ENCODE measurements around the gene RNF208.

Gene RNF208

GRCh38 chr9:137211532-137211931 is 10.5 kb downstream of the RNF208 start:
- no peak for DNase-seq

DNA sequence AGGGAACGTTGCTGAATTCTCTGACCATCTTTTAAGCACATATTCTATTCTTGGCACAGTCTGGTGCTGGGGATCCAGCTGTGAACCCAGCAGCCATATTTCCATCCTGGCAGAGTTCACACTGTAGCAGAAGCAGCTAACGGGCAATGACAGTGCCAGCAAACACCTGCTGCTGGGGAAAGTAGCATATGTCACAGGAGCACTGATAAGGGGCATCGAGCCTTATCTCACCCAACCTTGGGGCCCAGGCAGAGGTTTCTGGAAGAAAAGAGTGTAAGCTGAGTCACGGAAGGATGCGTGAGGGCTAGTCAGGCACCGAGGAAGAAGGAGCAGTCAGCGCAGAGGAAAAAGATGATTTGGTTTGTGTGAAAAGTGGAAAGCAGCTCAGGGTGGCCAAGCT is 15.4 kb downstream of the RNF208 start:
- no peak for DNase-seq

DNA sequence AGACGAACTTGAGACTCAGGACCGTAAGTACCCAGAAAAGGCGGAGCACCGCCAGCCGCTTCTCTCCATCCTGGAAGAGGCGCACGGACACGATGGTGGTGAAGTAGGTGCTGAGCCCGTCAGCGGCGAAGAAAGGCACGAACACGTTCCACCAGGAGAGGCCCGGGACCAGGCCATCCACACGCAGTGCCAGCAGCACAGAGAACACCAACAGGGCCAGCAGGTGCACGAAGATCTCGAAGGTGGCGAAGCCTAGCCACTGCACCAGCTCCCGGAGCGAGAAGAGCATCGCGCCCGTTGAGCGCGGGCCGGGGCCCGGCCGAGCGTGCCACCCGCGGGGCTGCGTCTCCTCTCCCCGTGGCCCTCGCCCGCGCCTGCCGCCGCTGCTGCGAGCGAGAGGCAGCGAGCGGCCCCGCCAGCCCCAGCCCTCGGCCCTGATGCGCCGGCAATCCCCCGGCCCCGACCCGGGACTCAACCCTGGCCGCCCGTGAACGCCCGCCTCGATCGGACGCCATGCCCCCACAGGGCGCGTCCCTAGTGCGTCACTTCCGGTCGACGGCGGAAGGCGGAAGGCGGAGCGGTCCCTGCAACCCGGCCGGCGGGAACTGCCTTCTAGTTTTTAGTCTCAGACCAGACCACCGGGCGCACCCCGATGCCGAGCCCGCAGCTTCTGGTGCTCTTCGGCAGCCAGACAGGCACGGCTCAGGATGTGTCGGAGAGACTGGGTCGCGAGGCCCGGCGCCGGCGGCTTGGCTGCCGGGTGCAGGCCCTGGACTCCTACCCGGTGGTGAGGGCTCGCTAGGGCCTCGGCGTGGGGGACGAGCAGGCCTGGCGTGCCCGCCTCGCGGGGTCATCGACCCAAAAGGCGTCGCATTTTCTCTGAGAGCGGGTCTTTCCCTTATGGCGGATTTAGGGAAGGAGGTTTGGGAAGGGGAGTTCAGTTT is 16.6 kb downstream of the RNF208 start, which contains the start of the genes NDOR1 and TMEM203:
Gene NDOR1, plus strand, starts transcription at position 575 of the 944 bp plus-strand sequence. Its CDS starts 78 bp downstream, at position 653.
Gene TMEM203, minus strand, starts transcription at position 523 of the 944 bp plus-strand sequence. Its CDS starts 234 bp downstream, at position 289.
- peak; percentile 89 for DNase-seq

GRCh38 chr9:137204731-137205125 is 17.3 kb downstream of the RNF208 start:
- no peak for DNase-seq

DNA sequence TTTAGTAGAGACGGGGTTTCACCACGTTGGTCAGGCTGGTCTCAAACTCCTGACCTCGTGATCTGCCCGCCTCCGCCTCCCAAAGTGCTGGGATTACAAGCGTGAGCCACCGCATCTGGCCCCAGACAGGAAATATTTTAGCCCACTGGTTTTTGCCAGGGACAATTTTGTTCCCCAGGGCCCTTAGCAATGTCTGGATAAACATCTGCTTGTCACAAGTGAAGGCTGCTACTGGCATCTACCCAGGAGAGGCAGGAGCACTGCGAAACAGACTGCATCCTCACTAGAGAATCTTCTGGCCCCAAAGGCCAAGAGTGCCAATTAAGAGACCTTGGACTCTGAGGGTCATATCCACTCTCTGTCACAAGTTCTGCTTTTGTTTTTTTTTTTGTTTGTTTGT is 19.1 kb downstream of the RNF208 start:
- DNase-seq = no peak

DNA sequence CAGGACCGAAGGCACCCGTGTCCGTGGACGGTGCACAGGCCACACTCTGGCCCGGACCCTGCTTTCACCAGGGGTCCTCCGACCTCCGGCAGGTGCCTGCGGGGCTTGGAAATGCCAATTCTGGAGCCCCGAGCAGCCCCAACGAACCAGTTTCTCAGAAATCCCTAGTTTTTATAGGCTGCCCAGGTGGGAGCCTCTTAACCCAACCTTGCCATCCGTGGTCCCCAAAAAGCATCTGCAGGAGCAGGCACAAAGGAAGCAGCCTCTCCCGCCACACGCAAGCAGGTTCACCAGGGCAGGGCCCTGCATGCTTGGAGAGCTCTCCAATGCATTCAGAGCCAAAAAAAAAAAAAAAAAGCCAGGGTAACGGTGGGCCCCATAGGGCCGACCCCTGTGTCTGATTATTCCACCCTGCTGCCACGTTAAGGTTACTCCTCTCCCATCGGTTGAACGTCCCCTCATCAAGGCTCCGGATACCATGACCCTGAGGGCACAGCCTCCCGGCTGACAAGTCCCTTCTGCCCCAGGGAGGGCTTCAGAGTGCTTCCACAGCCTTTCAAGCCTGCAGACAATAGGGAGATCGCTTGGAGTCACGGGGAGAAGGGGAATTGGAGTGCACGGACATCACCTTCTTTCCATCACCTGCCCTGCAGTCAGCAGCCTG is 20.7 kb downstream of the RNF208 start:
- no peak for DNase-seq

- peak; percentile 95 for DNase-seq
Measured at GRCh38 chr9:137200311-137201204, 21.5 kb downstream of the RNF208 start, which contains the start of gene TPRN. Gene TPRN (minus strand): TSS chr9:137200741. CDS start chr9:137200711, 30 bp downstream.

DNA sequence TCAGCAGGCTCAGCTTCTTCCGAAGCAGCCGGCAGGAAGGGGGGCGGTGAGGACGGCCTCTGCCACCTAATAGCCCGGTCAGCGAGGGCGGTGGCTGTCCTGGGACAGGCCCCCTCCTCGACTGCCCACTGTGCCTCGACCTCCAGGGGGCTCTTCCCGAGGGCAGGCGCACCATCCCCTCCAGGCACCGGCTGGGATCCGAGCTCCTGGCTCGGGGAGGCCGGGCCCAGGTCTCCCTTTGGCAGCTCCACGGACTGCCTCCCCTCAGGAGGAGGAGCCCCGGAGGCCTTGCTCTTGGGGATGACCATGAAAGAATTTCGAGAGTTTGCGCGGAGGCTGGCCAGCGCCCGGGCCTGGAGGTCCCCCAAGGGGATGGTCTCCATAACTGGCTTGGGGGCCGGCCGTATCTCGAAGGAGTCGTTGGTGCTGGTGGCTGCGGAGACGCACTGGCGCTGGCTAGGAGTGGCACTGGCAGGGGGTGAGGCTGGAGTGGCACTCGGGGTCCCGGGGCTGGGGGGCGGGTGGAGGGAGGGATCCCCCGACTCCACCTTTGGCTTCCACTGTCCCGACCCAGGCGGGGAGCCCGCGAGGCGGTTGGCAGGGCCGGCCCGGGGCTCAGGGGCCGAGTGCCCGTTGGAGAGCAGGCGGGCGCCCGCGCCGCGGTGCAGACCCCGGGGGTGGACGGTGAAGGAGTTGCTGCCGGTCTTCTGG is 22.5 kb downstream of the RNF208 start:
- DNase-seq = no peak

DNA sequence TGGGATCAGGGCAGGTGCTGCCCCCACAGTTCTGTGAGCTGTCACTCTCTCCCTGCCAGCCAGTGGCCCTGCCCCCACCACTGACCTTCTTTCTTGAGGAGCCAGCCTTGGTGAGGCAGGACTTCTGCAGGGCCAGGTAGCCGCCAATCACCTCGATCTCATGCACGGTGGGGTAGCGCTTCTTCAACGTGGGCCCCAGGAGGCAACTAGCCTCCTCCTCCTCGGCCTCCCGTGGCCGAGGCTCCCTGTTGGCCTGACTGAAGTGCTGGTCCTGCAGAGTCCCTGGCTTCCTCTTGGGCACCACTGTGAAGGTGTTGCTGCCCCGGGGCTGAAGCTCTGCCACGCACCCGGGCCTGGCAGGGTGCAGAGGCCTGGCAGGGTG is 23.1 kb downstream of the RNF208 start:
- no peak for DNase-seq

DNA sequence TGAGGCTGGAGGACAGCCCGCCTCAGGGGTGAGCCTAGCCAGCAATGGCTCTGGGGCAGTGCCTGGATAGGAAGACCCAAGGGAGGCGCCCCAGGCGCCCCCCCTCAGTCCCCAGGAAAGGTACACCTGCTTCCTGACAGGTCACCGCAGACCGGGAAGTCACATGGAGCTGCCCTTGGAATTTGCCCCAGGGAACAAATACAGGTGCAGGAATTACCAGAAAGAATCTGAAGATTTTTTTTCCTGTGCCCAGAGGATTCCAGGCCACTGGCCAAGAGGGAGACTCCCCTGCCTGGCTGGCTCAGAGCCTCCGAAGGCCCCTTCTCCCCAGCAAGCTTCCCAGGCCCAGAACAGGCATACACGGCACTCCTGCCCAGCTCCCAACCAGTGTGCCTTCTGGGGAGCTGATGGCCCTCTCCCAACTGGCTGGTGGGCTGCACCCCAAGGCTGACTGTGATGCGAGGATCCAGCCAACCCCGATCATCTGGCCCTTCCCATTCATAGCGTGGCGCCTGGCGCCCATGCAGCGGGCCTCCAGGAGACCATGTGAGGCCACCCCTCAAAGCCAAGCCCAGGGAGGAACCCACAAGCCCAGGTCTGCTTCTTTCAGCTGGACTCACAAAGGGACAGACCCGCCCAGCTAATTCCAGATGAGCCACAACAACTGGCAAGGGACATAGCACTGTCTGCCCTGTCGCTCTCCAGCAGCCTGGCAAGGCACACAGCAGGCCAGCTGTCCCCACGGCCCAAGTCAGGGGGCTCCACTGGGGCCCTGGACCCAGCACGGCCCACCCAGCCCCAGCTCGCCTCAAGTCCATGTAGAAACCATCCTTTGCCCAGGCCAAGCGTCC is 23.8 kb downstream of the RNF208 start:
- DNase-seq = no peak

DNA sequence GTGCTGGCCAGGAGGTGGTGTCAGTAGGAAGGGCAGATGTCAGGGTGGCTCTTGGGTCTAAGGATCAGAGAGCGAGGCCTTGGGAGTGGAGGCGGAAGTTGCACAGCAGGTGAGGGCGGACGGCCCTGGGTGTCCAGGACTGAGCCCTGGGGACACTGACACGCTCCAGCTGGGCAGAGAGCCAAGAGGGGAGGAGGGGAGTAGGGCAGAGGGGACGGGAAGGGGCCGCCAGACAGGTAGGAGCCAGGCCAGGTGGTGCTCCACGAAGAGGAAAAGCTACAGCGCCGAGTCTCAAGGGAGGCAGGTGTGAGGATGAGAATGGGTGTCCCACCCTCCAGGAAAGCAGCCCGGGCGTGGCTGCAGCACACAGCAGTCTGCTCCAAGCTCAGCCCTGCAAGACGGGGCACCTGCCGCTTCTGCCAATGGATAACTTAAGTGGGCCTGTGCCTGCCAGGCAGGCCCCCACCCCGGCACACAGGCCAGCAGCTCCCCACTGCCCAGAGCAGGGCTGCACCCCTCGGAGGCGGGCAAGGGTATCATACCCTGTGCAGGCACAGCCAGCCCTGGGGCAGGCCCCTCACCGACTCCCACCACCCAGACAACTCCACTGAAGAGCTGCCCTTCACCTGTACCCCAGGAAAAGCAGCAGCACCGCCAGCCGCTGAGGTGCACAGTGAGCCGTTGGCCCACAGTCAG is 26.4 kb downstream of the RNF208 start:
- DNase-seq = no peak

DNA sequence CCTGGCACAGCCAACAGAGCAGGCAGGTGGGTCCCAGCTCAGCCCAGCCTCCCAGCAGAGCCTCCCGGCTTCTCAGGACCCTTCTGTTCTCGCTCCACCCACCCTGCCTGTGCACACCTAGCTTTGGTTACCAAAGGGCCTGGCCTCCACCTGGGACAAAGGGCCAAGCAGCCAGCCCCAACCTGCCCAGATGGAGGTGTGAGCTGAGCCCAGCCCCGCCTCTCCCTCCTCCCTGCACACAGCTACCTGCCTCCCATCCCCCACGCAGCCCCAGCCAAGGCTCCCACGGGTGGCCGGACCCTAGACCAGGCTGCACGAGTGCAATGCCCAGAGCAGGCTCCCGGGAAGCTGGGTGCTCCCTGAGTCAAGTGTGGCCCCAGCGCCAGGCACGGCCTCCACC is 27.1 kb downstream of the RNF208 start:
- DNase-seq = no peak

GRCh38 chr9:137194388-137194787 is 27.7 kb downstream of the RNF208 start:
- no peak for DNase-seq

- DNase-seq = no peak
Measured at GRCh38 chr9:137193771-137194170, 28.3 kb downstream of the RNF208 start.

GRCh38 chr9:137192859-137193258 is 29.2 kb downstream of the RNF208 start:
- no peak for DNase-seq

GRCh38 chr9:137192448-137192780 is 29.6 kb downstream of the RNF208 start:
- no peak for DNase-seq

- DNase-seq = no peak
Measured at GRCh38 chr9:137191691-137192447, 30.2 kb downstream of the RNF208 start.

- DNase-seq = no peak
Measured at GRCh38 chr9:137191245-137191644, 30.8 kb downstream of the RNF208 start.

GRCh38 chr9:137190315-137190856 is 31.7 kb downstream of the RNF208 start:
- DNase-seq = no peak

All from activated CD4-positive, alpha-beta T cell treated with anti-CD3 and anti-CD28 coated beads for 1 hour (primary cell).